H1 (cell line): ENCODE results near the gene TMEM220. TPM values are rescaled to one million over a fixed set of nuclear protein-coding genes. Genes with fewer than 3 reads are reported as not detected.

Experiments used
- CTCF ChIA-PET: fragments of 300-600 bp; sonication (Branson Sonifier 250); formaldehyde crosslinking; loops from one replicate; lab custom pipeline; 2021; ENCODE audit not compliant: partially characterized antibody; lab: Charles Lee
- POLR2A ChIA-PET: fragments of 300-600 bp; sonication (Branson Sonifier 250); formaldehyde crosslinking; loops from one replicate; lab custom pipeline; 2021; ENCODE audit warnings: inconsistent platforms; ENCODE audit not compliant: partially characterized antibody; lab: Charles Lee
- DNase-seq, 2 experiments: peaks; one replicate each; pipeline versions ENCODE4 v3.0.0 to v3.0.0-alpha.2; 2010 to 2022; ENCODE audit warnings: low spot score in 2 of 2, low read depth in 1 of 2, mixed read lengths in 1 of 2
- FAIRE-seq: peaks from 2 replicates; lab custom pipeline; 2011; peaks lifted over from hg19 to GRCh38; lab: Jason Lieb, UNC
- H2AFZ ChIP-seq: 2 replicates; pipeline ENCODE4 v1.8.1; 2012; ENCODE audit warnings: low read length, inconsistent platforms
- H2AK5ac ChIP-seq: 2 replicates; pipeline ENCODE4 v1.6.1; 2013; ENCODE audit warnings: low read depth, low read length
- H2BK120ac ChIP-seq: replicated peaks from 2 replicates; pipeline ENCODE3; 2013; ENCODE audit warnings: low read depth, low read length, inconsistent platforms
- H2BK12ac ChIP-seq: 2 replicates; pipeline ENCODE4 v1.6.1; 2013; ENCODE audit warnings: low read depth, low read length
- H2BK15ac ChIP-seq: 2 replicates; pipeline ENCODE4 v1.6.1; 2013; ENCODE audit warnings: low read length
- H2BK20ac ChIP-seq: 2 replicates; pipeline ENCODE4 v1.6.1; 2013; ENCODE audit warnings: low read length
- H2BK5ac ChIP-seq: 2 replicates; pipeline ENCODE4 v1.6.1; 2013; ENCODE audit warnings: low read depth, low read length
- H3K14ac ChIP-seq: 2 replicates; pipeline ENCODE4 v1.6.1; 2013; ENCODE audit warnings: inconsistent platforms; ENCODE audit not compliant: insufficient read length
- H3K18ac ChIP-seq: 2 replicates; pipeline ENCODE4 v1.6.1; 2013; ENCODE audit warnings: low read length; ENCODE audit errors: extremely low read depth
- H3K23ac ChIP-seq: 2 replicates; pipeline ENCODE4 v1.6.1; 2013; ENCODE audit warnings: inconsistent platforms; ENCODE audit not compliant: insufficient read length
- H3K23me2 ChIP-seq: 2 replicates; pipeline ENCODE4 v1.6.1; 2013; ENCODE audit warnings: low read depth, low read length
- H3K27ac ChIP-seq: 2 replicates; pipeline ENCODE4 v1.6.1; 2011; ENCODE audit warnings: low read depth, low read length, inconsistent platforms
- H3K27me3 ChIP-seq, 4 experiments: replicated peaks in 1 of 4; 1 replicate in 1 of 4; 2 replicates in 3 of 4; pipeline versions ENCODE4 v1.6.1 to v1.8.1; 2011 to 2013; ENCODE audit warnings: low read length in 3 of 4, mild to moderate bottlenecking in 3 of 4, inconsistent platforms in 2 of 4, mixed read lengths in 2 of 4, moderate library complexity in 1 of 4; ENCODE audit not compliant: control insufficient read depth in 3 of 4, insufficient read depth in 3 of 4; ENCODE audit errors: extremely low read depth in 1 of 4
- H3K36me3 ChIP-seq, 4 experiments: 2 replicates each; pipeline versions ENCODE4 v1.6.1 to v1.8.1; 2011 to 2013; ENCODE audit warnings: mild to moderate bottlenecking in 4 of 4, low read length in 3 of 4, moderate library complexity in 2 of 4, control low read depth in 1 of 4, inconsistent platforms in 1 of 4; ENCODE audit not compliant: insufficient read depth in 4 of 4, control insufficient read depth in 2 of 4
- H3K4ac ChIP-seq: replicated peaks from 2 replicates; pipeline ENCODE3; 2013; ENCODE audit warnings: low read length, low read depth, mixed read lengths, inconsistent platforms; ENCODE audit not compliant: insufficient read length
- H3K4me1 ChIP-seq, 4 experiments: replicated peaks in 1 of 4; 1 replicate in 1 of 4; 2 replicates in 3 of 4; pipeline versions ENCODE4 v1.6.1 to v1.8.1; 2011 to 2013; ENCODE audit warnings: low read length in 3 of 4, inconsistent platforms in 2 of 4, mixed read lengths in 1 of 4; ENCODE audit not compliant: insufficient read depth in 4 of 4, control insufficient read depth in 3 of 4
- H3K4me2 ChIP-seq, 2 experiments: 2 replicates each; pipeline versions ENCODE4 v1.6.1 to v1.8.1; 2011 to 2013; ENCODE audit warnings: low read depth in 2 of 2, low read length in 2 of 2, control low read depth in 1 of 2, inconsistent platforms in 1 of 2, mild to moderate bottlenecking in 1 of 2; ENCODE audit not compliant: insufficient read depth in 1 of 2
- H3K4me3 ChIP-seq, 4 experiments: fragments of 200-600, 300-600 bp in 1 of 4; sonication (generic), shearing (Covaris generic), sonication (Bioruptor Twin) in 1 of 4; 2 replicates each; pipeline versions ENCODE4 v1.5.1 to v1.8.1; 2011 to 2016; ENCODE audit warnings: low read length in 4 of 4, low read depth in 3 of 4, control low read depth in 2 of 4, inconsistent platforms in 2 of 4, mild to moderate bottlenecking in 2 of 4, mixed read lengths in 1 of 4, moderate library complexity in 1 of 4; ENCODE audit not compliant: insufficient read depth in 2 of 4; ENCODE audit errors: extremely low read depth in 1 of 4
- H3K56ac ChIP-seq: replicated peaks from 2 replicates; pipeline ENCODE3; 2013; ENCODE audit warnings: low read depth, mild to moderate bottlenecking, mixed read lengths, low read length, inconsistent platforms; ENCODE audit not compliant: insufficient read length
- H3K79me1 ChIP-seq: 2 replicates; pipeline ENCODE4 v1.6.1; 2013; ENCODE audit warnings: low read depth, low read length, control low read depth
- H3K79me2 ChIP-seq, 2 experiments: 2 replicates each; pipeline versions ENCODE4 v1.6.1 to v1.8.1; 2012 to 2013; ENCODE audit warnings: low read length in 2 of 2, mild to moderate bottlenecking in 2 of 2, inconsistent platforms in 1 of 2; ENCODE audit not compliant: insufficient read depth in 2 of 2, control insufficient read depth in 1 of 2
- H3K9ac ChIP-seq, 4 experiments: replicated peaks in 1 of 4; 1 replicate in 1 of 4; 2 replicates in 3 of 4; pipeline versions ENCODE4 v1.6.1 to v1.8.1; 2011 to 2013; ENCODE audit warnings: low read depth in 3 of 4, low read length in 3 of 4, control low read depth in 2 of 4, mild to moderate bottlenecking in 2 of 4, moderate library complexity in 2 of 4, inconsistent platforms in 1 of 4; ENCODE audit errors: extremely low read depth in 1 of 4
- H3K9me3 ChIP-seq, 2 experiments: 2 replicates each; pipeline versions ENCODE4 v1.6.1 to v1.8.1; 2012 to 2013; ENCODE audit warnings: mild to moderate bottlenecking in 2 of 2, moderate library complexity in 2 of 2, control low read depth in 1 of 2, inconsistent platforms in 1 of 2, low read depth in 1 of 2, low read length in 1 of 2, mixed read lengths in 1 of 2; ENCODE audit not compliant: insufficient read depth in 2 of 2
- H4K20me1 ChIP-seq, 2 experiments: replicated peaks in 1 of 2; 2 replicates each; pipeline versions ENCODE3 to v1.8.1; 2011 to 2013; ENCODE audit warnings: inconsistent platforms in 2 of 2, low read length in 2 of 2, mild to moderate bottlenecking in 1 of 2; ENCODE audit not compliant: insufficient read depth in 2 of 2, control insufficient read depth in 1 of 2
- H4K5ac ChIP-seq: 2 replicates; pipeline ENCODE4 v1.6.1; 2013; ENCODE audit warnings: low read length, low read depth, mixed read lengths, inconsistent platforms; ENCODE audit not compliant: insufficient read length
- H4K8ac ChIP-seq: 2 replicates; pipeline ENCODE4 v1.8.0; 2013; ENCODE audit warnings: mild to moderate bottlenecking, moderate library complexity, low read length, inconsistent platforms; ENCODE audit not compliant: insufficient read depth; ENCODE audit errors: extremely low read depth
- H4K91ac ChIP-seq: replicated peaks from 2 replicates; pipeline ENCODE3; 2013; ENCODE audit warnings: low read length, mixed read lengths, inconsistent platforms; ENCODE audit not compliant: insufficient read length
- BRCA1 ChIP-seq: IDR thresholded peaks from 2 replicates; pipeline ENCODE4 v1.6.1; 2012; ENCODE audit warnings: low read depth, low read length, improper control_type of control experiment
- CEBPB ChIP-seq: IDR thresholded peaks from 2 replicates; pipeline ENCODE4 v1.6.1; 2012; ENCODE audit warnings: low read depth, low read length
- E2F6 ChIP-seq: IDR thresholded peaks from 2 replicates; pipeline ENCODE4 v1.6.1; 2012; ENCODE audit warnings: inconsistent platforms
- EZH2 ChIP-seq: fragments of 200-600 bp; sonication (generic); IDR thresholded peaks from 2 replicates; pipeline ENCODE4 v1.7.1; 2012; ENCODE audit warnings: low read depth, mild to moderate bottlenecking, moderate library complexity, low read length, inconsistent platforms; ENCODE audit not compliant: severe bottlenecking
- FOSL1 ChIP-seq: IDR thresholded peaks from 2 replicates; pipeline ENCODE4 v1.6.1; 2011; ENCODE audit warnings: mild to moderate bottlenecking, low read depth, low read length, moderate library complexity; ENCODE audit not compliant: insufficient read depth
- PHF8 ChIP-seq: fragments of 200-600 bp; sonication (generic); conservative IDR thresholded peaks from 2 replicates; pipeline ENCODE4 v1.7.1; 2012; ENCODE audit warnings: low read depth, mild to moderate bottlenecking, inconsistent platforms, low read length, moderate library complexity
- RXRA ChIP-seq: IDR thresholded peaks from 2 replicates; pipeline ENCODE4 v1.6.1; 2011; ENCODE audit warnings: low read depth, mild to moderate bottlenecking, low read length, moderate library complexity; ENCODE audit not compliant: insufficient read depth
- SIRT6 ChIP-seq: IDR thresholded peaks from one replicate; pipeline ENCODE4 v1.7.1; 2012; ENCODE audit warnings: low read length, inconsistent platforms
- TEAD4 ChIP-seq: IDR thresholded peaks from 2 replicates; pipeline ENCODE4 v1.6.1; 2012; ENCODE audit warnings: low read depth, low read length, inconsistent platforms, mixed read lengths
- WGBS, 2 experiments: shearing (Covaris generic) in 1 of 2; methylation state at CpG; one replicate each; pipeline versions ENCODE4 v1.1.6 to v1.1.7; 2013 to 2015; ENCODE audit warnings: low lambda C conversion rate in 2 of 2, mixed read lengths in 2 of 2, inconsistent platforms in 1 of 2, low coverage in 1 of 2, missing lambda C conversion rate in 1 of 2; ENCODE audit not compliant: insufficient replicate concordance in 2 of 2, insufficient coverage in 1 of 2, insufficient read length in 1 of 2; ENCODE audit errors: extremely low coverage in 1 of 2, missing lambda C conversion rate in 1 of 2; 5-methylcytosine and 5-hydroxymethylcytosine counted together
- polyA plus RNA-seq, 7 experiments: library from polyadenylated mRNA; depleted of rRNA in 3 of 7; stranded (reverse) in 5 of 7; unstranded in 2 of 7; fragments of >200 nt in 5 of 7; fragments of 200-250 nt in 2 of 7; gene quantifications; 1 replicate in 5 of 7; 2 replicates in 1 of 7; 4 replicates in 1 of 7; pipeline versions ENCODE4 v1.2.1 to v1.2.3, GENCODE V29; 2011 to 2013; ENCODE audit warnings: missing spikeins in 2 of 7, mixed read lengths in 2 of 7
- total RNA-seq: library from RNA; stranded (reverse); fragmentation: NEBNext Ultra II Directional; extraction: Animal tissue kit (Norgen Biotek cat#: 25700); gene quantifications from 2 replicates; pipeline ENCODE4 v1.2.1, GENCODE V29; 2021
- TF ChIP-seq, protein P1 (sequence below): IDR thresholded peaks from 2 replicates; pipeline ENCODE4 v1.6.1; 2012; ENCODE audit warnings: low read length, inconsistent platforms

The TMEM220 gene
- total and polyA plus RNA-seq, 2 of the 8 experiments (the other 6 are each of a cell fraction or from before 2014, with no cell fraction given) = 3.8 to 4.1 TPM

- Histone ChIP-seq H3K4me1 (no peaks in the 10 kb centered on the region), H3K4me3 (no peak overlapping the region), H3K27ac (no peak overlapping the region), H3K23me2 (no peaks in the 10 kb centered on the region; the same call in 1 of the 2 replicates), H3K79me2 (no peaks in the 10 kb centered on the region), H2BK15ac (no peak overlapping the region), H3K79me1 (no peaks in the 10 kb centered on the region), H3K9ac (no peak overlapping the region), H3K14ac (no peak overlapping the region), H3K18ac (no peak overlapping the region), H2BK12ac (no peak overlapping the region), H3K4me2 (no peak overlapping the region), H2BK20ac (no peak overlapping the region; the same call in 1 of the 2 replicates), H4K20me1 (no peaks in the 10 kb centered on the region), H3K27me3 (no peaks in the 10 kb centered on the region), H3K36me3 (no peaks in the 10 kb centered on the region), H2BK5ac (no peak overlapping the region), H2AFZ (no peak overlapping the region), H2BK120ac (no peak overlapping the region), H4K5ac (no peak overlapping the region), H3K23ac (no peak overlapping the region), H3K9me3 (no peaks in the 10 kb centered on the region), H3K56ac (no peak overlapping the region), H4K91ac (no peak overlapping the region), H4K8ac (no peak overlapping the region), H2AK5ac (no peak overlapping the region), H3K4ac (no peak overlapping the region)
- DNase-seq (no peak), FAIRE-seq (no peak)
- WGBS, 2 experiments = 91% methylated on average over 10 of the region's 10 CpGs; no CpG with 5 or more reads in 1 of the 2 experiments
- ChIA-PET CTCF (interaction anchor here (0.7 to 2.6 kb wide), 6 partner anchors 9 to 103 kb away, joined by 3 to 24 read pairs (median 4); no protein-coding TSS in a partner anchor), POLR2A (interaction anchor here (1.6 to 1.7 kb wide), 2 partner anchors 13 to 23 kb away, joined by 3 to 6 read pairs; no protein-coding TSS in a partner anchor)
- TF ChIP-seq EZH2 = no peak
- no peak for TF ChIP-seq E2F6
- TF ChIP-seq RXRA = no peak
- no peak for TF ChIP-seq BRCA1
- TF ChIP-seq CEBPB = no peak
- no peak for TF ChIP-seq FOSL1
- TF ChIP-seq SIRT6 = no peak
- no peak for TF ChIP-seq PHF8
- no peak for TF ChIP-seq TEAD4
- TF ChIP-seq, protein P1, sequence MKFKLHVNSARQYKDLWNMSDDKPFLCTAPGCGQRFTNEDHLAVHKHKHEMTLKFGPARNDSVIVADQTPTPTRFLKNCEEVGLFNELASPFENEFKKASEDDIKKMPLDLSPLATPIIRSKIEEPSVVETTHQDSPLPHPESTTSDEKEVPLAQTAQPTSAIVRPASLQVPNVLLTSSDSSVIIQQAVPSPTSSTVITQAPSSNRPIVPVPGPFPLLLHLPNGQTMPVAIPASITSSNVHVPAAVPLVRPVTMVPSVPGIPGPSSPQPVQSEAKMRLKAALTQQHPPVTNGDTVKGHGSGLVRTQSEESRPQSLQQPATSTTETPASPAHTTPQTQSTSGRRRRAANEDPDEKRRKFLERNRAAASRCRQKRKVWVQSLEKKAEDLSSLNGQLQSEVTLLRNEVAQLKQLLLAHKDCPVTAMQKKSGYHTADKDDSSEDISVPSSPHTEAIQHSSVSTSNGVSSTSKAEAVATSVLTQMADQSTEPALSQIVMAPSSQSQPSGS = no peak
Observed at GRCh38 chr17:10741416-10742135, 11.8 kb upstream of the TMEM220 start.
